GM12878 (cell line): ENCODE measurements around the gene TBC1D19. TPM values are rescaled to one million over a fixed set of nuclear protein-coding genes. Genes with fewer than 3 reads are reported as not detected.

Source experiments
- ATAC-seq: fragments of 200-7000 bp; cut with Tn5 transposase; 3 replicates; pipeline ENCODE4 v1.9.1; 2020; ENCODE audit warnings: mild to moderate bottlenecking, moderate library complexity
- BruUV-seq: library from RNA; stranded (reverse); fragments of 400-500 nt; replicated peaks from 2 replicates; lab custom pipeline; 2021; lab: Mats Ljungman, UMichigan
- CTCF ChIA-PET: fragments of 300-600 bp; sonication (Branson Sonifier 250); formaldehyde crosslinking; extraction: SDS; loops from one replicate; lab custom pipeline; 2021; ENCODE audit warnings: inconsistent platforms; lab: Yijun Ruan, JAX
- POLR2A ChIA-PET: fragments of 350-600 bp; formaldehyde crosslinking; extraction: SDS; loops from one replicate; lab custom pipeline; 2021; ENCODE audit warnings: inconsistent platforms; lab: Charles Lee
- RAD21 ChIA-PET: fragments of 300-600 bp; sonication (Branson Sonifier 250); formaldehyde crosslinking; loops from one replicate; lab custom pipeline; 2023; ENCODE audit warnings: antibody characterized with exemption; ENCODE audit not compliant: unreplicated experiment; lab: Charles Lee
- SMC1A ChIA-PET: fragments of 300-600 bp; sonication (Branson Sonifier 250); formaldehyde crosslinking; loops from one replicate; lab custom pipeline; 2023; ENCODE audit not compliant: unreplicated experiment, uncharacterized antibody; lab: Charles Lee
- DNase-seq: peaks from one replicate; pipeline ENCODE4 v3.0.0-alpha.2; 2011; ENCODE audit warnings: low read depth, low spot score
- FAIRE-seq: peaks from 3 replicates; lab custom pipeline; 2011; peaks lifted over from hg19 to GRCh38; lab: Jason Lieb, UNC
- H2AFZ ChIP-seq: 2 replicates; pipeline ENCODE4 v1.6.0; 2011; ENCODE audit warnings: low read depth, low read length, control low read depth; ENCODE audit not compliant: control insufficient read depth
- H3K27ac ChIP-seq: 2 replicates; pipeline ENCODE4 v1.5.1; 2011; ENCODE audit warnings: control low read depth; ENCODE audit not compliant: control insufficient read depth, insufficient read depth
- H3K27me3 ChIP-seq, 2 experiments: replicated peaks in 1 of 2; 2 replicates each; pipeline versions ENCODE4 v1.6.0 to v1.6.1; 2011; ENCODE audit warnings: low read length in 1 of 2; ENCODE audit not compliant: control insufficient read depth in 2 of 2, insufficient read depth in 2 of 2
- H3K36me3 ChIP-seq, 2 experiments: 2 replicates each; pipeline ENCODE4 v1.5.1; 2011; ENCODE audit warnings: low read length in 1 of 2; ENCODE audit not compliant: control insufficient read depth in 2 of 2, insufficient read depth in 2 of 2
- H3K4me1 ChIP-seq: 2 replicates; pipeline ENCODE4 v1.6.1; 2011; ENCODE audit warnings: mild to moderate bottlenecking, low read length, moderate library complexity, mixed read lengths; ENCODE audit not compliant: control insufficient read depth, insufficient read depth
- H3K4me2 ChIP-seq: 2 replicates; pipeline ENCODE4 v1.6.0; 2011; ENCODE audit warnings: control low read depth; ENCODE audit not compliant: control insufficient read depth, insufficient read depth
- H3K4me3 ChIP-seq: fragments of 200-600 bp; sonication (generic); 2 replicates; pipeline ENCODE4 v1.5.1; 2016
- H3K79me2 ChIP-seq: 2 replicates; pipeline ENCODE4 v1.6.0; 2011; ENCODE audit warnings: low read length; ENCODE audit not compliant: control insufficient read depth, insufficient read depth
- H3K9ac ChIP-seq: 2 replicates; pipeline ENCODE4 v1.8.0; 2011; ENCODE audit warnings: low read length, control low read depth, mixed read lengths; ENCODE audit not compliant: control insufficient read depth, insufficient read depth
- H3K9me3 ChIP-seq: replicated peaks from 3 replicates; pipeline ENCODE4 v1.5.1; 2011; ENCODE audit warnings: mild to moderate bottlenecking, low read length; ENCODE audit not compliant: control insufficient read depth, insufficient read depth
- H4K20me1 ChIP-seq: 2 replicates; pipeline ENCODE4 v1.6.0; 2011; ENCODE audit not compliant: control insufficient read depth, insufficient read depth
- CREM ChIP-seq: IDR thresholded peaks from 2 replicates; pipeline ENCODE4 v1.6.1; 2014; ENCODE audit warnings: antibody characterized with exemption, low read depth
- FOXK2 ChIP-seq: fragments of 450-650 bp; IDR thresholded peaks from 2 replicates; pipeline ENCODE4 v1.6.1; 2017; ENCODE audit warnings: mild to moderate bottlenecking, moderate library complexity
- IRF3 ChIP-seq: fragments of 450-650 bp; IDR thresholded peaks from 2 replicates; pipeline ENCODE4 v1.6.1; 2014; ENCODE audit warnings: mild to moderate bottlenecking
- JUNB ChIP-seq: IDR thresholded peaks from 2 replicates; pipeline ENCODE4 v1.6.1; 2016; ENCODE audit warnings: antibody characterized with exemption, mild to moderate bottlenecking
- MEF2B ChIP-seq: fragments of 450-650 bp; IDR thresholded peaks from 2 replicates; pipeline ENCODE4 v1.6.1; 2018; ENCODE audit warnings: mild to moderate bottlenecking, moderate library complexity; ENCODE audit not compliant: partially characterized antibody, poor library complexity, severe bottlenecking
- NFIC ChIP-seq: IDR thresholded peaks from 2 replicates; pipeline ENCODE4 v1.6.1; 2012; ENCODE audit warnings: low read depth, mild to moderate bottlenecking, inconsistent platforms, low read length, moderate library complexity
- NR2C1 ChIP-seq: fragments of 450-650 bp; IDR thresholded peaks from 2 replicates; pipeline ENCODE4 v1.6.1; 2017; ENCODE audit warnings: antibody characterized with exemption, mild to moderate bottlenecking, moderate library complexity
- RBBP5 ChIP-seq: fragments of 200-600 bp; sonication (generic); conservative IDR thresholded peaks from 2 replicates; pipeline ENCODE4 v1.6.1; 2016
- RUNX3 ChIP-seq: IDR thresholded peaks from 2 replicates; pipeline ENCODE4 v1.6.1; 2012; ENCODE audit warnings: low read length, inconsistent platforms
- SKIL ChIP-seq: fragments of 450-650 bp; IDR thresholded peaks from 2 replicates; pipeline ENCODE4 v1.6.1; 2017; ENCODE audit warnings: mild to moderate bottlenecking, low read depth, inconsistent platforms; ENCODE audit not compliant: poor library complexity, severe bottlenecking
- TCF3 ChIP-seq: IDR thresholded peaks from 2 replicates; pipeline ENCODE4 v1.6.1; 2012; ENCODE audit warnings: low read depth, mild to moderate bottlenecking, low read length, borderline replicate concordance; ENCODE audit not compliant: insufficient read depth
- USF2 ChIP-seq: IDR thresholded peaks from 2 replicates; pipeline ENCODE4 v1.6.1; 2011; ENCODE audit warnings: low read depth, low read length, improper control_type of control experiment, borderline replicate concordance
- ZNF217 ChIP-seq: fragments of 450-650 bp; IDR thresholded peaks from 2 replicates; pipeline ENCODE4 v1.6.1; 2017; ENCODE audit warnings: antibody characterized with exemption, mild to moderate bottlenecking
- ZNF384 ChIP-seq: IDR thresholded peaks from 2 replicates; pipeline ENCODE4 v1.6.1; 2012; ENCODE audit warnings: low read depth, mild to moderate bottlenecking, low read length, improper control_type of control experiment, borderline replicate concordance
- ZNF622 ChIP-seq: fragments of 450-650 bp; IDR thresholded peaks from 2 replicates; pipeline ENCODE4 v1.6.1; 2017; ENCODE audit warnings: mild to moderate bottlenecking, inconsistent platforms
- ZNF687 ChIP-seq: fragments of 450-650 bp; IDR thresholded peaks from 2 replicates; pipeline ENCODE4 v1.6.1; 2017; ENCODE audit warnings: mild to moderate bottlenecking, moderate library complexity
- WGBS: methylation state at CpG from one replicate; pipeline ENCODE4 v1.1.6; 2016; ENCODE audit warnings: low lambda C conversion rate; ENCODE audit not compliant: insufficient replicate concordance, insufficient coverage; ENCODE audit errors: missing lambda C conversion rate; 5-methylcytosine and 5-hydroxymethylcytosine counted together
- in situ Hi-C: fragments of 300-500 bp; cut with MboI; formaldehyde crosslinking; loops from 9 replicates; pipeline ENCODE4 v1.14.3; 2018; ENCODE audit warnings: mixed read lengths
- intact Hi-C: fragments of 100-400 bp; cut with micrococcal nuclease; formaldehyde crosslinking; loops from one replicate; pipeline ENCODE4 v1.14.2; 2022; ENCODE audit not compliant: unreplicated experiment
- polyA plus RNA-seq, 11 experiments: library from polyadenylated mRNA; depleted of rRNA in 4 of 11; unstranded in 6 of 11; stranded (reverse) in 5 of 11; fragments of >200 nt; fragmentation: Nextera tagmentation in 4 of 11; fragmentation: Illumina TruSeq in 1 of 11; extraction: Ambion mirVana in 4 of 11; extraction: Trizol in 1 of 11; gene quantifications; 1 replicate in 1 of 11; 2 replicates in 10 of 11; pipeline versions ENCODE4 v1.2.1 to v1.2.3, GENCODE V29; 2011 to 2016; ENCODE audit warnings: inconsistent platforms in 2 of 11, missing spikeins in 2 of 11, low read depth in 1 of 11
- total RNA-seq, 4 experiments: library from RNA; depleted of rRNA in 3 of 4; stranded (reverse); fragments of >200 nt in 3 of 4; fragmentation: Illumina TruSeq in 1 of 4; extraction: Trizol in 1 of 4; gene quantifications; 2 replicates each; pipeline versions ENCODE4 v1.2.1 to v1.2.3, GENCODE V29; 2013 to 2021

Gene TBC1D19
- total and polyA plus RNA-seq, 10 of the 15 experiments (the other 5 are each of a cell fraction or from before 2014, with no cell fraction given), result 0.29 to 3.9 (median 2.1) TPM

- Histone ChIP-seq H3K27ac (no peak overlapping the region), H3K4me3 (no peak overlapping the region), H3K9ac (no peak overlapping the region), H3K9me3 (no peaks in the 10 kb centered on the region), H3K4me2 (no peak overlapping the region)
- in situ Hi-C loops (no loop called here), intact Hi-C loops (no loop called here)
- POLR2A ChIA-PET, result no interaction called here
- RAD21 ChIA-PET, result no interaction called here
- no peak for ATAC-seq
- CTCF ChIA-PET, result no interaction called here
- BruUV-seq, result no TSS peak
- WGBS, result 90% methylated on average over 3 of the region's 3 CpGs
- TF ChIP-seq NFIC, result no peak
- TF ChIP-seq FOXK2, result no peak
- TF ChIP-seq RBBP5, result no peak
- no peak for TF ChIP-seq ZNF384
- TF ChIP-seq JUNB, result no peak
- no peak for TF ChIP-seq USF2
- no peak for TF ChIP-seq SKIL
- TF ChIP-seq MEF2B, result no peak
- no peak for TF ChIP-seq RUNX3
- no peak for TF ChIP-seq NR2C1
- TF ChIP-seq IRF3, result no peak
- no peak for TF ChIP-seq ZNF622
- no peak for TF ChIP-seq ZNF687
- no peak for TF ChIP-seq CREM
- TF ChIP-seq ZNF217, result no peak
- TF ChIP-seq TCF3, result no peak
- TF ChIP-seq, all 136 proteins: peak for 0
- Histone ChIP-seq H3K79me2 (no peaks in the 10 kb centered on the region), H2AFZ (no peak overlapping the region), H3K4me1 (no peaks in the 10 kb centered on the region), H3K27me3 (no peaks in the 10 kb centered on the region), H4K20me1 (no peaks in the 10 kb centered on the region), H3K36me3 (no peaks in the 10 kb centered on the region)
- FAIRE-seq (no peak), DNase-seq (no peak)
- SMC1A ChIA-PET, result no interaction called here
Measured at GRCh38 chr4:26613735-26614134, 29.9 kb downstream of the TBC1D19 start.
